ENCODE measurements around the gene RBM45. TPM values are rescaled to one million over a fixed set of nuclear protein-coding genes. Genes with fewer than 3 reads are reported as not detected.

The RBM45 gene
- total RNA-seq, 4 donors from 2014 or later: 5.6 to 20.9 (median 9.2) TPM

- peaks cover 0 to 24% (median 0%) of the 10 kb centered on the region in 3 donors for H3K4me1 ChIP-seq
- H3K36me3 ChIP-seq: peaks cover 0 to 27% of the 10 kb centered on the region in 2 donors
- TF ChIP-seq POLR2AphosphoS5 (IDR thresholded peaks at IDR 0.05): no peak
- no peak for TF ChIP-seq CTCF (IDR thresholded peaks at IDR 0.05)
- TF ChIP-seq POLR2A (IDR thresholded peaks at IDR 0.05): no peak
- TF ChIP-seq EP300 (IDR thresholded peaks at IDR 0.05): no peak
- no peaks in the 10 kb centered on the region for H3K27me3 ChIP-seq
- H3K27ac ChIP-seq: no peak overlapping the region
- no peak overlapping the region for H3K4me3 ChIP-seq
- ATAC-seq: no peak
- WGBS, 2 donors (ENCODE audit: low coverage in 1 of 2): 66% methylated on average over 2 of the region's 2 CpGs; no CpG with 5 or more reads in 1 of the 2 donors
- H3K9me3 ChIP-seq: no peaks in the 10 kb centered on the region
Observed at GRCh38 chr2:178114462-178114861, 2.2 kb downstream of the RBM45 start.

- Histone ChIP-seq H3K27me3 (no peaks in the 10 kb centered on the region), H3K4me3 (no peak overlapping the region), H3K9me3 (no peaks in the 10 kb centered on the region), H3K27ac (no peak overlapping the region), H3K4me1 (peaks cover 0 to 24% (median 0%) of the 10 kb centered on the region in 3 donors), H3K36me3 (peaks cover 0 to 35% of the 10 kb centered on the region in 2 donors)
- TF ChIP-seq EP300 (IDR thresholded peaks at IDR 0.05) (no peak), POLR2A (IDR thresholded peaks at IDR 0.05) (no peak), CTCF (IDR thresholded peaks at IDR 0.05) (no peak), POLR2AphosphoS5 (IDR thresholded peaks at IDR 0.05) (no peak)
- no peak for ATAC-seq
Observed at GRCh38 chr2:178115271-178115670, 3.0 kb downstream of the RBM45 start.

GRCh38 chr2:178117725-178118124 lies 5.5 kb downstream of the RBM45 start:
- H3K27me3 ChIP-seq: no peaks in the 10 kb centered on the region
- no peaks in the 10 kb centered on the region for H3K9me3 ChIP-seq
- no peak overlapping the region for H3K4me3 ChIP-seq
- peaks cover 0 to 18% (median 0%) of the 10 kb centered on the region in 3 donors for H3K4me1 ChIP-seq
- TF ChIP-seq POLR2AphosphoS5 (IDR thresholded peaks at IDR 0.05) (no peak), POLR2A (IDR thresholded peaks at IDR 0.05) (no peak), EP300 (IDR thresholded peaks at IDR 0.05) (no peak), CTCF (IDR thresholded peaks at IDR 0.05) (no peak)
- H3K36me3 ChIP-seq: peaks cover 0 to 59% of the 10 kb centered on the region in 2 donors
- 100% methylated on average over 1 of the region's 1 CpG for WGBS, 2 donors (ENCODE audit: low coverage in 1 of 2)
- no peak overlapping the region for H3K27ac ChIP-seq
- ATAC-seq: no peak

GRCh38 chr2:178119179-178119922 lies 7.1 kb downstream of the RBM45 start:
- Histone ChIP-seq H3K27me3 (no peaks in the 10 kb centered on the region), H3K4me3 (no peak overlapping the region), H3K27ac (no peak overlapping the region), H3K9me3 (no peaks in the 10 kb centered on the region), H3K4me1 (peaks cover 0 to 1% (median 0%) of the 10 kb centered on the region in 3 donors), H3K36me3 (peaks cover 4 to 76% of the 10 kb centered on the region in 2 donors)
- ATAC-seq: no peak
- TF ChIP-seq POLR2AphosphoS5 (IDR thresholded peaks at IDR 0.05) (no peak), EP300 (IDR thresholded peaks at IDR 0.05) (no peak), CTCF (IDR thresholded peaks at IDR 0.05) (no peak), POLR2A (IDR thresholded peaks at IDR 0.05) (no peak)
- 84 to 94% methylated on average over 3 of the region's 3 CpGs for WGBS, 2 donors (ENCODE audit: low coverage in 1 of 2)

- Histone ChIP-seq H3K27ac (no peak overlapping the region), H3K27me3 (no peaks in the 10 kb centered on the region), H3K9me3 (no peaks in the 10 kb centered on the region), H3K36me3 (peaks cover 10 to 89% of the 10 kb centered on the region in 2 donors), H3K4me3 (no peak overlapping the region), H3K4me1 (no peaks in the 10 kb centered on the region)
- 75 to 83% methylated on average over 2 of the region's 2 CpGs for WGBS, 2 donors (ENCODE audit: low coverage in 1 of 2)
- TF ChIP-seq EP300 (IDR thresholded peaks at IDR 0.05): no peak
- no peak for TF ChIP-seq POLR2AphosphoS5 (IDR thresholded peaks at IDR 0.05)
- no peak for TF ChIP-seq CTCF (IDR thresholded peaks at IDR 0.05)
- no peak for TF ChIP-seq POLR2A (IDR thresholded peaks at IDR 0.05)
- ATAC-seq: no peak
Observed at GRCh38 chr2:178123163-178123562, 10.9 kb downstream of the RBM45 start.
